ENCODE data around the gene UBXN7.

DNA sequence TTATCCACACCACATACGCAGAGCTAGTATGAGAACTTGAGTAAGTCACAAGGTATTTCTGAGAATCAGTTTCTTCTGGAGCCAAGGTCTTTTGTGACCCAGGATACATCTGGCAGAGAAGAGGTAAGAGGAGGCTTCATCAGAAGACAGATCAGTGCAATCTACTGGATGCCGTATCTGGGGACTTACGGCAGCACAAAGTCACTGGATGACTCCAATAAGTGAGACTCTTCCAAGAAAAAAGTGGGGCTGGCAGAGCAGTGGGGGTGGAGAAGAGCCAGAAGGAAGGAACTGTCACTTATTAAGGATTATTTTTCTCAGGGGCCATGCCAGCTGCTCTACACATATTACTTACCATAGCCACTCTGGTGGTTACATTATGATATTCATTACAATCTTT is 31.6 kb upstream of the UBXN7 start:
- TF ChIP-seq POLR2AphosphoS5 (IDR thresholded peaks at IDR 0.05; ENCODE audit: low read depth, low read length), result no peak
- TF ChIP-seq POLR2A (IDR thresholded peaks at IDR 0.05; ENCODE audit: low read depth, low read length), result no peak
- TF ChIP-seq POU2F2 (IDR thresholded peaks at IDR 0.05; ENCODE audit: low read depth, low read length), result no peak
